Measurements from ENCODE around the gene RLN1.

RLN1 gene

GRCh38 chr9:5286262-5286661, 53.4 kb downstream of the RLN1 start:
- H3K4me3 ChIP-seq (ENCODE audit: low read depth, low read length): no peak overlapping the region
- TF ChIP-seq CTCF (IDR thresholded peaks at IDR 0.05; ENCODE audit: borderline replicate concordance, insufficient read depth, low read depth, low read length): no peak

All from GM12875 (cell line).